Endothelial cell of umbilical vein (primary cell): ENCODE results near the gene SMC4. TPM values are rescaled to one million over a fixed set of nuclear protein-coding genes. Genes with fewer than 3 reads are reported as not detected.

ENCODE experiments used
- BruUV-seq: library from RNA; stranded (reverse); fragments of 400-500 nt; replicated peaks from 2 replicates; lab custom pipeline; 2021; lab: Mats Ljungman, UMichigan
- CTCF ChIA-PET: fragments of 300-600, 350-600 bp; sonication (Branson Sonifier 250); formaldehyde crosslinking; loops from one replicate; lab custom pipeline; 2021; ENCODE audit warnings: antibody characterized with exemption, inconsistent platforms; lab: Charles Lee
- POLR2A ChIA-PET: fragments of 300-600, 350-600 bp; sonication (Branson Sonifier 250); formaldehyde crosslinking; loops from one replicate; lab custom pipeline; 2021; ENCODE audit warnings: antibody characterized with exemption, inconsistent platforms; lab: Charles Lee
- DNase-seq: peaks from one replicate; pipeline ENCODE4 v3.0.0-alpha.2; 2011; ENCODE audit warnings: low read depth, low spot score
- FAIRE-seq: peaks from 2 replicates; lab custom pipeline; 2011; peaks lifted over from hg19 to GRCh38; lab: Jason Lieb, UNC
- H2AFZ ChIP-seq: 2 replicates; pipeline ENCODE4 v1.6.0; 2012; ENCODE audit warnings: low read depth, low read length, control low read depth, inconsistent platforms
- H3K27ac ChIP-seq: 2 replicates; pipeline ENCODE4 v1.5.1; 2011; ENCODE audit warnings: low read depth, mild to moderate bottlenecking, control low read depth, low read length, moderate library complexity; ENCODE audit not compliant: insufficient read depth
- H3K27me3 ChIP-seq, 2 experiments: 2 replicates each; pipeline versions ENCODE4 v1.6.0 to v1.6.1; 2011; ENCODE audit warnings: low read length in 2 of 2, mixed read lengths in 1 of 2; ENCODE audit not compliant: control insufficient read depth in 2 of 2, insufficient read depth in 2 of 2
- H3K36me3 ChIP-seq, 2 experiments: 2 replicates in 1 of 2; 3 replicates in 1 of 2; pipeline ENCODE4 v1.5.1; 2011; ENCODE audit warnings: low read length in 2 of 2, mild to moderate bottlenecking in 1 of 2, moderate library complexity in 1 of 2; ENCODE audit not compliant: control insufficient read depth in 2 of 2, insufficient read depth in 2 of 2; ENCODE audit errors: extremely low read depth in 1 of 2
- H3K4me1 ChIP-seq: 3 replicates; pipeline ENCODE4 v1.5.1; 2011; ENCODE audit warnings: mild to moderate bottlenecking, low read length; ENCODE audit not compliant: control insufficient read depth, insufficient read depth; ENCODE audit errors: extremely low read depth
- H3K4me2 ChIP-seq: 2 replicates; pipeline ENCODE4 v1.6.1; 2011; ENCODE audit warnings: low read length, control low read depth, mixed read lengths; ENCODE audit not compliant: insufficient read depth
- H3K4me3 ChIP-seq, 3 experiments: fragments of 200-600 bp in 1 of 3; sonication (generic), shearing (Covaris generic) in 1 of 3; replicated peaks in 1 of 3; 2 replicates each; pipeline ENCODE4 v1.5.1; 2011 to 2016; ENCODE audit warnings: control low read depth in 3 of 3, low read length in 3 of 3, mild to moderate bottlenecking in 2 of 3, inconsistent platforms in 1 of 3, low read depth in 1 of 3, moderate library complexity in 1 of 3; ENCODE audit not compliant: insufficient read depth in 1 of 3
- H3K79me2 ChIP-seq: 2 replicates; pipeline ENCODE4 v1.6.0; 2012; ENCODE audit warnings: low read length, inconsistent platforms; ENCODE audit not compliant: control insufficient read depth, insufficient read depth
- H3K9ac ChIP-seq: replicated peaks from 2 replicates; pipeline ENCODE3; 2011; ENCODE audit warnings: low read length, control low read depth; ENCODE audit not compliant: insufficient read depth; ENCODE audit errors: extremely low read depth
- H3K9me1 ChIP-seq: replicated peaks from 3 replicates; pipeline ENCODE4 v1.6.0; 2011; ENCODE audit warnings: mild to moderate bottlenecking, low read length; ENCODE audit not compliant: control insufficient read depth, insufficient read depth; ENCODE audit errors: extremely low read depth
- H3K9me3 ChIP-seq: replicated peaks from 2 replicates; pipeline ENCODE4 v1.5.1; 2012; ENCODE audit warnings: low read length, inconsistent platforms; ENCODE audit not compliant: control insufficient read depth, insufficient read depth
- H4K20me1 ChIP-seq: replicated peaks from 2 replicates; pipeline ENCODE3; 2011; ENCODE audit warnings: mild to moderate bottlenecking, low read length; ENCODE audit not compliant: control insufficient read depth, insufficient read depth; ENCODE audit errors: extremely low read depth
- CTCF ChIP-seq, 2 donors: IDR thresholded peaks; 1 replicate in 1 of 2; 2 replicates in 1 of 2; pipeline ENCODE4 v1.5.1; 2011; ENCODE audit warnings: low read length in 2 of 2, mild to moderate bottlenecking in 2 of 2, moderate library complexity in 2 of 2, control low read depth in 1 of 2, inconsistent platforms in 1 of 2, low read depth in 1 of 2; ENCODE audit not compliant: insufficient read depth in 1 of 2; ENCODE audit errors: extremely low read depth in 1 of 2
- EZH2 ChIP-seq: IDR thresholded peaks from 2 replicates; pipeline ENCODE4 v1.6.1; 2012; ENCODE audit warnings: borderline replicate concordance, low read depth, mild to moderate bottlenecking, moderate library complexity, low read length, inconsistent platforms; ENCODE audit not compliant: severe bottlenecking
- FOS ChIP-seq: IDR thresholded peaks from 2 replicates; pipeline ENCODE4 v1.6.1; 2011; ENCODE audit warnings: mild to moderate bottlenecking, low read length, moderate library complexity, borderline replicate concordance; ENCODE audit not compliant: insufficient read depth
- GATA2 ChIP-seq: IDR thresholded peaks from 2 replicates; pipeline ENCODE4 v1.7.0; 2011; ENCODE audit warnings: low read depth, mild to moderate bottlenecking, moderate library complexity, mixed read lengths, low read length; ENCODE audit not compliant: insufficient read length, insufficient read depth
- JUN ChIP-seq: IDR thresholded peaks from 2 replicates; pipeline ENCODE4 v1.6.1; 2011; ENCODE audit warnings: borderline replicate concordance, low read depth; ENCODE audit not compliant: insufficient read length, insufficient read depth
- MAX ChIP-seq: IDR thresholded peaks from 2 replicates; pipeline ENCODE4 v1.6.1; 2011; ENCODE audit not compliant: insufficient read depth, insufficient read length
- MYC ChIP-seq: IDR thresholded peaks from one replicate; pipeline ENCODE4 v1.6.1; 2011; ENCODE audit warnings: mild to moderate bottlenecking, low read depth, low read length
- POLR2A ChIP-seq: IDR thresholded peaks from 2 replicates; pipeline ENCODE4 v1.6.1; 2012; ENCODE audit warnings: low read depth, mild to moderate bottlenecking, control low read depth, low read length
- POLR2AphosphoS5 ChIP-seq: IDR thresholded peaks from 2 replicates; pipeline ENCODE4 v1.6.1; 2012; ENCODE audit warnings: low read depth, mild to moderate bottlenecking, control low read depth, low read length, moderate library complexity; ENCODE audit not compliant: insufficient read depth
- dilution Hi-C: fragments of 300-500 bp; cut with MboI; formaldehyde crosslinking; loops from one replicate; pipeline ENCODE4 v1.15.0; 2019; ENCODE audit warnings: low sequenced_read_pairs; ENCODE audit not compliant: extremely low pct_ligation_motif_present
- intact Hi-C: fragments of 100-400 bp; cut with micrococcal nuclease; formaldehyde crosslinking; loops from one replicate; pipeline ENCODE4 v1.10.0; 2022
- polyA plus RNA-seq, 4 experiments: library from polyadenylated mRNA; depleted of rRNA in 3 of 4; stranded (reverse) in 3 of 4; unstranded in 1 of 4; fragments of >200 nt; gene quantifications; 2 replicates each; pipeline versions ENCODE4 v1.2.1 to v1.2.3, GENCODE V29; 2011 to 2012; ENCODE audit warnings: missing spikeins in 1 of 4
- total RNA-seq: library from RNA; stranded (reverse); gene quantifications from 2 replicates; pipeline ENCODE4 v1.2.3, GENCODE V29; 2021

SMC4 gene
- total and polyA plus RNA-seq, 2 donors (not counting 3 experiments of a cell fraction or from before 2014, with no cell fraction given) = 32.1 to 153 TPM

- peaks cover 23 to 24% of the 10 kb centered on the region in 2 experiments for H3K27me3 ChIP-seq
- dilution Hi-C loops (no loop called here), intact Hi-C loops (no loop called here)
- TF ChIP-seq FOS (no peak), CTCF (IDR thresholded peaks at IDR 0.05; ENCODE audit: extremely low read depth in 1 of 2, insufficient read depth in 1 of 2, low read depth in 1 of 2, low read length in 2 of 2) (no peak)
- FAIRE-seq (no peak), DNase-seq (no peak)
- no peaks in the 10 kb centered on the region for H3K79me2 ChIP-seq
- no TSS peak for BruUV-seq
- ChIA-PET CTCF (no interaction called here), POLR2A (no interaction called here)
- no peaks in the 10 kb centered on the region for H3K9me3 ChIP-seq
- H3K4me3 ChIP-seq = no peak overlapping the region
- H3K27ac ChIP-seq = no peak overlapping the region
- no peak overlapping the region for H2AFZ ChIP-seq
- no peak overlapping the region for H3K9ac ChIP-seq
- no peaks in the 10 kb centered on the region for H3K36me3 ChIP-seq
- no peaks in the 10 kb centered on the region for H3K4me1 ChIP-seq
- H3K9me1 ChIP-seq = no peaks in the 10 kb centered on the region
- no peaks in the 10 kb centered on the region for H4K20me1 ChIP-seq
- no peak overlapping the region for H3K4me2 ChIP-seq
These were observed 72.9 kb downstream of the SMC4 start for GRCh38 chr3:160472344-160472743.

GRCh38 chr3:160473221-160473620, 73.8 kb downstream of the SMC4 start:
- no peak for FAIRE-seq

More at GRCh38 chr3:160473221-160473620, 73.8 kb downstream of the SMC4 start:
- dilution Hi-C loops = no loop called here
- Histone ChIP-seq H2AFZ (no peak overlapping the region), H3K36me3 (no peaks in the 10 kb centered on the region), H3K9me3 (no peaks in the 10 kb centered on the region), H3K79me2 (no peaks in the 10 kb centered on the region), H3K27me3 (peaks cover 24 to 27% of the 10 kb centered on the region in 2 experiments), H3K4me2 (no peak overlapping the region), H3K9ac (no peak overlapping the region), H4K20me1 (no peaks in the 10 kb centered on the region), H3K27ac (no peak overlapping the region), H3K4me3 (no peak overlapping the region), H3K9me1 (no peaks in the 10 kb centered on the region), H3K4me1 (no peaks in the 10 kb centered on the region)
- no TSS peak for BruUV-seq
- intact Hi-C loops = no loop called here
- CTCF ChIA-PET = interaction anchor here (1.0 kb wide), 1 partner anchor 23 kb away, joined by 3 read pairs; no protein-coding TSS in a partner anchor
- no peak for DNase-seq
- POLR2A ChIA-PET = no interaction called here
- TF ChIP-seq POLR2AphosphoS5 (no peak), EZH2 (no peak), MAX (no peak), MYC (no peak), GATA2 (no peak), FOS (no peak), POLR2A (no peak), JUN (no peak), CTCF (IDR thresholded peaks at IDR 0.05; ENCODE audit: extremely low read depth in 1 of 2, insufficient read depth in 1 of 2, low read depth in 1 of 2, low read length in 2 of 2) (no peak)
